HepG2 (cell line): Measurements from ENCODE around the gene PLS1. TPM values are rescaled to one million over a fixed set of nuclear protein-coding genes. Genes with fewer than 3 reads are reported as not detected.

ENCODE experiments used
- ATAC-seq: fragments of 200-7000 bp; cut with Tn5 transposase; 3 replicates; pipeline ENCODE4 v1.9.1; 2020; ENCODE audit warnings: mild to moderate bottlenecking, moderate library complexity
- BruUV-seq: library from RNA; stranded (reverse); fragments of 400-500 nt; replicated peaks from 2 replicates; lab custom pipeline; 2021; lab: Mats Ljungman, UMichigan
- CTCF ChIA-PET: fragments of 300-600 bp; formaldehyde crosslinking; extraction: SDS; loops from one replicate; lab custom pipeline; 2021; ENCODE audit warnings: low total read pairs, inconsistent platforms, low intra/inter-chr PET ratio; lab: Yijun Ruan, JAX
- POLR2A ChIA-PET: fragments of 350-600 bp; sonication (Branson Sonifier 250); formaldehyde crosslinking; loops from one replicate; lab custom pipeline; 2020; ENCODE audit warnings: antibody characterized with exemption, inconsistent platforms; lab: Yijun Ruan, JAX
- DNase-seq: peaks from one replicate; pipeline ENCODE4 v3.0.0-alpha.2; 2015; ENCODE audit warnings: low spot score
- FAIRE-seq: peaks from 3 replicates; lab custom pipeline; 2011; peaks lifted over from hg19 to GRCh38; lab: Jason Lieb, UNC
- H2AFZ ChIP-seq: one replicate; pipeline ENCODE4 v1.6.1; 2011; ENCODE audit warnings: low read length, inconsistent platforms
- H3K27ac ChIP-seq: fragments of 300-600 bp; 3 replicates; pipeline ENCODE4 v1.8.0; 2011; ENCODE audit warnings: mixed run types, mild to moderate bottlenecking, mixed read lengths, low read length, inconsistent platforms; ENCODE audit not compliant: insufficient read depth; ENCODE audit errors: extremely low read length
- H3K27me3 ChIP-seq, 2 experiments: fragments of 200-600 bp in 1 of 2; 2 replicates in 1 of 2; 3 replicates in 1 of 2; pipeline versions ENCODE4 v1.6.0 to v1.8.0; 2011; ENCODE audit warnings: low read length in 2 of 2, mild to moderate bottlenecking in 2 of 2, moderate library complexity in 2 of 2, inconsistent platforms in 1 of 2; ENCODE audit not compliant: insufficient read depth in 2 of 2, control insufficient read depth in 1 of 2
- H3K36me3 ChIP-seq, 2 experiments: fragments of 200-600 bp in 1 of 2; replicated peaks in 1 of 2; 2 replicates in 1 of 2; 3 replicates in 1 of 2; pipeline versions ENCODE4 v1.5.1 to v1.8.0; 2011; ENCODE audit warnings: low read length in 2 of 2, inconsistent platforms in 1 of 2; ENCODE audit not compliant: insufficient read depth in 2 of 2, control insufficient read depth in 1 of 2
- H3K4me1 ChIP-seq: 2 replicates; pipeline ENCODE4 v1.5.1; 2012; ENCODE audit warnings: low read length, inconsistent platforms; ENCODE audit not compliant: insufficient read depth
- H3K4me2 ChIP-seq: 2 replicates; pipeline ENCODE4 v1.6.0; 2011; ENCODE audit warnings: low read depth, low read length, inconsistent platforms
- H3K4me3 ChIP-seq, 3 experiments: fragments of 200-600 bp in 1 of 3; sonication (generic), shearing (Covaris generic) in 1 of 3; replicated peaks in 1 of 3; 2 replicates each; pipeline ENCODE4 v1.5.1; 2011 to 2016; ENCODE audit warnings: low read length in 3 of 3, inconsistent platforms in 2 of 3, low read depth in 2 of 3, mild to moderate bottlenecking in 2 of 3, control low read depth in 1 of 3, mixed read lengths in 1 of 3; ENCODE audit not compliant: insufficient read depth in 1 of 3
- H3K79me2 ChIP-seq: one replicate; pipeline ENCODE4 v1.6.1; 2011; ENCODE audit warnings: low read length, inconsistent platforms; ENCODE audit not compliant: insufficient read depth
- H3K9ac ChIP-seq: 2 replicates; pipeline ENCODE4 v1.6.0; 2011; ENCODE audit warnings: mild to moderate bottlenecking, low read depth, low read length, inconsistent platforms; ENCODE audit not compliant: insufficient read depth
- H3K9me3 ChIP-seq: 2 replicates; pipeline ENCODE4 v1.5.1; 2012; ENCODE audit warnings: mild to moderate bottlenecking, low read length
- H4K20me1 ChIP-seq: 2 replicates; pipeline ENCODE4 v1.6.0; 2011; ENCODE audit warnings: inconsistent platforms, mild to moderate bottlenecking, low read length, moderate library complexity; ENCODE audit not compliant: insufficient read depth
- ATF7-NPFF ChIP-seq: sonication (generic); formaldehyde crosslinking; IDR thresholded peaks from 2 replicates; pipeline ENCODE4 v1.8.1; 2023; ENCODE audit warnings: mild to moderate bottlenecking, low read depth, missing genetic modification reagents, moderate library complexity
- CSRNP2 ChIP-seq: sonication (generic); formaldehyde crosslinking; conservative IDR thresholded peaks from 2 replicates; pipeline ENCODE4 v1.8.0; 2022; ENCODE audit warnings: low read depth, missing genetic modification reagents
- ETV5 ChIP-seq: IDR thresholded peaks from 2 replicates; pipeline ENCODE4 v1.6.1; 2018; ENCODE audit warnings: missing biosample characterization, missing genetic modification reagents, inconsistent platforms, borderline replicate concordance
- FOSL1 ChIP-seq: sonication (generic); formaldehyde crosslinking; IDR thresholded peaks from 2 replicates; pipeline ENCODE4 v1.9.0; 2021; ENCODE audit warnings: missing genetic modification reagents, borderline replicate concordance
- IKZF4 ChIP-seq: sonication (generic); formaldehyde crosslinking; IDR thresholded peaks from 2 replicates; pipeline ENCODE4 v1.5.1; 2020; ENCODE audit warnings: borderline replicate concordance, mild to moderate bottlenecking, low read depth, missing genetic modification reagents; ENCODE audit errors: not compliant biosample characterization
- MYNN ChIP-seq: sonication (generic); formaldehyde crosslinking; IDR thresholded peaks from 2 replicates; pipeline ENCODE4 v1.4.0; 2020; ENCODE audit warnings: mild to moderate bottlenecking, low read depth, missing genetic modification reagents
- PRDM4 ChIP-seq: sonication (generic); formaldehyde crosslinking; IDR thresholded peaks from 2 replicates; pipeline ENCODE4 v1.9.0; 2021; ENCODE audit warnings: missing genetic modification reagents, borderline replicate concordance
- SP2 ChIP-seq: sonication (generic); formaldehyde crosslinking; IDR thresholded peaks from 2 replicates; pipeline ENCODE4 v1.5.1; 2020; ENCODE audit warnings: mild to moderate bottlenecking, missing genetic modification reagents
- ZFP41 ChIP-seq: sonication (generic); formaldehyde crosslinking; IDR thresholded peaks from 2 replicates; pipeline ENCODE4 v1.4.0; 2020; ENCODE audit warnings: mild to moderate bottlenecking, missing genetic modification reagents, borderline replicate concordance
- ZNF180 ChIP-seq: sonication (generic); formaldehyde crosslinking; IDR thresholded peaks from 2 replicates; pipeline ENCODE4 v1.4.0; 2020; ENCODE audit warnings: low read depth, missing genetic modification reagents, borderline replicate concordance
- ZNF687 ChIP-seq: sonication (generic); formaldehyde crosslinking; IDR thresholded peaks from 2 replicates; pipeline ENCODE4 v1.5.1; 2020; ENCODE audit warnings: mild to moderate bottlenecking, missing genetic modification reagents, moderate library complexity
- ZNF746 ChIP-seq: sonication (generic); formaldehyde crosslinking; IDR thresholded peaks from 2 replicates; pipeline ENCODE4 v1.8.0; 2022; ENCODE audit warnings: mild to moderate bottlenecking, missing genetic modification reagents
- in situ Hi-C: cut with HindIII; loops from 2 replicates; pipeline ENCODE4 v1.10.0; 2017; ENCODE audit warnings: low pct_unique_long_range_greater_than_20kb; ENCODE audit not compliant: extremely low pct_ligation_motif_present
- intact Hi-C: fragments of 100-400 bp; cut with micrococcal nuclease; formaldehyde crosslinking; loops from one replicate; pipeline ENCODE4 v1.10.0; 2022; ENCODE audit not compliant: unreplicated experiment
- polyA plus RNA-seq, 8 experiments: library from polyadenylated mRNA; depleted of rRNA in 3 of 8; stranded (reverse) in 7 of 8; unstranded in 1 of 8; fragments of >200 nt; fragmentation: Illumina TruSeq in 4 of 8; extraction: Trizol in 4 of 8; gene quantifications; 2 replicates each; pipeline versions ENCODE4 v1.2.1 to v1.2.3, GENCODE V29; 2011 to 2016; ENCODE audit warnings: low read depth in 4 of 8, missing spikeins in 1 of 8, mixed read lengths in 1 of 8; ENCODE audit not compliant: insufficient read depth in 1 of 8
- total RNA-seq, 5 experiments: library from RNA; depleted of rRNA; stranded (reverse); fragments of >200 nt; fragmentation: Illumina TruSeq; extraction: Trizol; gene quantifications; 2 replicates each; pipeline ENCODE4 v1.2.3, GENCODE V29; 2016; ENCODE audit warnings: low read depth in 1 of 5

Gene PLS1
- total and polyA plus RNA-seq, 2 of the 13 experiments (the other 11 are each of a cell fraction or from before 2014, with no cell fraction given), result 11.2 to 21.1 TPM

- no peak for TF ChIP-seq FOSL1 (CRISPR knock-in tag)
These were observed 54.0 kb downstream of the PLS1 start (continued) for GRCh38 chr3:142650001-142650693.

- H3K79me2 ChIP-seq, result no peaks in the 10 kb centered on the region
- ATAC-seq (no peak), DNase-seq (no peak), FAIRE-seq (no peak)
- H4K20me1 ChIP-seq, result no peaks in the 10 kb centered on the region
- no TSS peak for BruUV-seq
- no peak overlapping the region for H3K9ac ChIP-seq
- ChIA-PET CTCF (no interaction called here), POLR2A (no interaction called here)
- H3K27ac ChIP-seq, result no peak overlapping the region
- H3K4me1 ChIP-seq, result no peaks in the 10 kb centered on the region
- no peak overlapping the region for H2AFZ ChIP-seq
- in situ Hi-C loops (no loop called here), intact Hi-C loops (no loop called here)
- H3K36me3 ChIP-seq, result peaks cover 0 to 1% of the 10 kb centered on the region in 2 experiments; a peak in 1 of 5 replicates
- no peak overlapping the region for H3K4me3 ChIP-seq
- H3K9me3 ChIP-seq, result no peaks in the 10 kb centered on the region
- no peak overlapping the region for H3K4me2 ChIP-seq
- no peaks in the 10 kb centered on the region for H3K27me3 ChIP-seq
- no peak for TF ChIP-seq SP2
- TF ChIP-seq IKZF4 (CRISPR knock-in tag), result no peak
- TF ChIP-seq CSRNP2 (CRISPR knock-in tag), result no peak
- no peak for TF ChIP-seq MYNN (CRISPR knock-in tag)
- no peak for TF ChIP-seq ZNF180 (CRISPR knock-in tag)
- TF ChIP-seq ZNF746 (CRISPR knock-in tag), result no peak
- no peak for TF ChIP-seq ZFP41 (CRISPR knock-in tag)
- no peak for TF ChIP-seq PRDM4 (CRISPR knock-in tag)
- no peak for TF ChIP-seq ETV5 (CRISPR knock-in tag)
- no peak for TF ChIP-seq ZNF687 (CRISPR knock-in tag)
- no peak for TF ChIP-seq ATF7-NPFF
These were observed 55.5 kb downstream of the PLS1 start for GRCh38 chr3:142651711-142652110.
